ENCODE measurements around the gene CFAP97D1.
A peak's percentile ranks its signal among the peaks of the same experiment; 100 is the strongest.
"Not testable (repeated sequence)": the region's sequence is repeated elsewhere in the genome, so short reads cannot be mapped to it uniquely, and the experiment has no call there.

CFAP97D1 gene

GRCh38 chr17:43768382-43768781 is 11.9 kb upstream of the CFAP97D1 start:
- no peak for DNase-seq (ENCODE audit: low spot score)

GRCh38 chr17:43768943-43769342 is 11.3 kb upstream of the CFAP97D1 start:
- no peak for DNase-seq (ENCODE audit: low spot score)

GRCh38 chr17:43769426-43769825 is 10.8 kb upstream of the CFAP97D1 start:
- DNase-seq (ENCODE audit: low spot score): no peak

- no peak for DNase-seq (ENCODE audit: low spot score)
Observed at GRCh38 chr17:43769859-43770258, 10.4 kb upstream of the CFAP97D1 start.

GRCh38 chr17:43770957-43771356 is 9.3 kb upstream of the CFAP97D1 start:
- DNase-seq (ENCODE audit: low spot score): no peak

- no peak for DNase-seq (ENCODE audit: low spot score)
Observed at GRCh38 chr17:43771463-43771862, 8.8 kb upstream of the CFAP97D1 start.

- no peak for DNase-seq (ENCODE audit: low spot score)
Observed at GRCh38 chr17:43772877-43773648, 7.2 kb upstream of the CFAP97D1 start.

GRCh38 chr17:43774304-43775250 is 5.7 kb upstream of the CFAP97D1 start:
- no peak for DNase-seq (ENCODE audit: low spot score)

GRCh38 chr17:43778337-43779144 is 1.7 kb upstream of the CFAP97D1 start, which contains the start of gene DUSP3:
DUSP3 (minus strand) TSS chr17:43778977; CDS start chr17:43778924, 53 bp downstream.
- DNase-seq (ENCODE audit: low spot score): peak; percentile 97

- no peak for DNase-seq (ENCODE audit: low spot score)
Observed at GRCh38 chr17:43779145-43780125, 800 bp upstream of the CFAP97D1 start.

GRCh38 chr17:43782913-43783680 is 2.9 kb downstream of the CFAP97D1 start:
- no peak for DNase-seq (ENCODE audit: low spot score)

GRCh38 chr17:43784068-43784467 is 3.8 kb downstream of the CFAP97D1 start:
- DNase-seq (ENCODE audit: low spot score): no peak

- DNase-seq (ENCODE audit: low spot score): no peak
Observed at GRCh38 chr17:43784628-43785101, 4.4 kb downstream of the CFAP97D1 start.

- DNase-seq (ENCODE audit: low spot score): no peak
Observed at GRCh38 chr17:43787728-43788127, 7.5 kb downstream of the CFAP97D1 start.

GRCh38 chr17:43788540-43788939 is 8.3 kb downstream of the CFAP97D1 start:
- DNase-seq (ENCODE audit: low spot score): no peak

GRCh38 chr17:43789482-43789881 is 9.2 kb downstream of the CFAP97D1 start:
- no peak for DNase-seq (ENCODE audit: low spot score)

- DNase-seq (ENCODE audit: low spot score): no peak
Observed at GRCh38 chr17:43790311-43790940, 10.2 kb downstream of the CFAP97D1 start.

GRCh38 chr17:43791589-43791988 is 11.4 kb downstream of the CFAP97D1 start:
- no peak for DNase-seq (ENCODE audit: low spot score)

- not testable (repeated sequence) for DNase-seq (ENCODE audit: low spot score)
Observed at GRCh38 chr17:43792668-43793067, 12.4 kb downstream of the CFAP97D1 start.
